ENCODE data around the gene PNCK. TPM values are rescaled to one million over a fixed set of nuclear protein-coding genes. Genes with fewer than 3 reads are reported as not detected.

The PNCK gene
- total RNA-seq, 1 experiment from 2014 or later, result 0.84 TPM

- RAD21 ChIA-PET (ENCODE audit: low non-redundant PET in 1 of 2, low total read pairs in 2 of 2, uncharacterized antibody in 2 of 2, unreplicated experiment in 2 of 2), result no interaction called here
- no TSS peak for BruUV-seq (replicated peaks)
- Histone ChIP-seq H3K27ac (ENCODE audit: low read depth, low read length) (no peak overlapping the region), H4K20me1 (ENCODE audit: insufficient read depth) (no peaks in the 10 kb centered on the region), H2AFZ (ENCODE audit: low read depth, low read length, poor library complexity, severe bottlenecking) (no peak overlapping the region), H3K4me2 (ENCODE audit: low read length) (no peak overlapping the region), H3K79me2 (ENCODE audit: insufficient read depth, low read length) (no peaks in the 10 kb centered on the region), H3K9ac (ENCODE audit: low read length) (no peak overlapping the region), H3K9me3 (ENCODE audit: control insufficient read depth in 1 of 2, insufficient read depth in 1 of 2, low read depth in 1 of 2, low read length in 2 of 2) (no peaks in the 10 kb centered on the region), H3K36me3 (ENCODE audit: control insufficient read depth in 1 of 2, insufficient read depth in 2 of 2, low read length in 2 of 2) (no peaks in the 10 kb centered on the region), H3K4me1 (ENCODE audit: control insufficient read depth in 1 of 2, insufficient read depth in 2 of 2, low read length in 2 of 2) (no peaks in the 10 kb centered on the region), H3K4me3 (replicated peaks in 1 of 2; ENCODE audit: low read depth in 1 of 2, low read length in 2 of 2) (no peak overlapping the region), H3K9me2 (ENCODE audit: insufficient read depth) (no peaks in the 10 kb centered on the region), H3K27me3 (ENCODE audit: insufficient read depth, low read length) (no peaks in the 10 kb centered on the region)
- POLR2A ChIA-PET, result no interaction called here
- no peak for TF ChIP-seq ELF1 (IDR thresholded peaks at IDR 0.05; ENCODE audit: borderline replicate concordance, low read depth)
- TF ChIP-seq JUND (IDR thresholded peaks at IDR 0.05), result no peak
- TF ChIP-seq YY1 (IDR thresholded peaks at IDR 0.05; ENCODE audit: extremely low read depth, insufficient replicate concordance, low read depth, low read length), result no peak
- no peak for TF ChIP-seq MAX (IDR thresholded peaks at IDR 0.05)
- no peak for TF ChIP-seq SIN3A (IDR thresholded peaks at IDR 0.05; ENCODE audit: low read depth)
- no peak for TF ChIP-seq EZH2 (IDR thresholded peaks at IDR 0.05)
- no peak for TF ChIP-seq CEBPB (IDR thresholded peaks at IDR 0.05; ENCODE audit: low read depth)
- no peak for TF ChIP-seq EGR1 (IDR thresholded peaks at IDR 0.05; ENCODE audit: low read depth)
- TF ChIP-seq, protein P1, sequence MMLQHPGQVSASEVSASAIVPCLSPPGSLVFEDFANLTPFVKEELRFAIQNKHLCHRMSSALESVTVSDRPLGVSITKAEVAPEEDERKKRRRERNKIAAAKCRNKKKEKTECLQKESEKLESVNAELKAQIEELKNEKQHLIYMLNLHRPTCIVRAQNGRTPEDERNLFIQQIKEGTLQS (IDR thresholded peaks at IDR 0.05), result no peak
- TF ChIP-seq TCF7L2 (IDR thresholded peaks at IDR 0.05; ENCODE audit: borderline replicate concordance, extremely low read depth, insufficient read depth, insufficient read length), result no peak
- TF ChIP-seq FOSL1 (IDR thresholded peaks at IDR 0.05; ENCODE audit: low read depth), result no peak
- no peak for TF ChIP-seq SP1 (IDR thresholded peaks at IDR 0.05; ENCODE audit: low read depth)
- TF ChIP-seq POLR2AphosphoS5 (IDR thresholded peaks at IDR 0.05; ENCODE audit: low read depth, low read length), result no peak
- TF ChIP-seq, protein P2, sequence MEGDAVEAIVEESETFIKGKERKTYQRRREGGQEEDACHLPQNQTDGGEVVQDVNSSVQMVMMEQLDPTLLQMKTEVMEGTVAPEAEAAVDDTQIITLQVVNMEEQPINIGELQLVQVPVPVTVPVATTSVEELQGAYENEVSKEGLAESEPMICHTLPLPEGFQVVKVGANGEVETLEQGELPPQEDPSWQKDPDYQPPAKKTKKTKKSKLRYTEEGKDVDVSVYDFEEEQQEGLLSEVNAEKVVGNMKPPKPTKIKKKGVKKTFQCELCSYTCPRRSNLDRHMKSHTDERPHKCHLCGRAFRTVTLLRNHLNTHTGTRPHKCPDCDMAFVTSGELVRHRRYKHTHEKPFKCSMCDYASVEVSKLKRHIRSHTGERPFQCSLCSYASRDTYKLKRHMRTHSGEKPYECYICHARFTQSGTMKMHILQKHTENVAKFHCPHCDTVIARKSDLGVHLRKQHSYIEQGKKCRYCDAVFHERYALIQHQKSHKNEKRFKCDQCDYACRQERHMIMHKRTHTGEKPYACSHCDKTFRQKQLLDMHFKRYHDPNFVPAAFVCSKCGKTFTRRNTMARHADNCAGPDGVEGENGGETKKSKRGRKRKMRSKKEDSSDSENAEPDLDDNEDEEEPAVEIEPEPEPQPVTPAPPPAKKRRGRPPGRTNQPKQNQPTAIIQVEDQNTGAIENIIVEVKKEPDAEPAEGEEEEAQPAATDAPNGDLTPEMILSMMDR (IDR thresholded peaks at IDR 0.05 in 2 of 3, conservative IDR thresholded peaks at IDR 0.05 in 1 of 3; ENCODE audit: borderline replicate concordance in 1 of 3, insufficient read depth in 1 of 3, low read depth in 2 of 3, low read length in 2 of 3), result no peak
- TF ChIP-seq RAD21 (IDR thresholded peaks at IDR 0.05; ENCODE audit: low read depth), result no peak
- TF ChIP-seq CBX3 (IDR thresholded peaks at IDR 0.05; ENCODE audit: low read depth), result no peak
- TF ChIP-seq REST (IDR thresholded peaks at IDR 0.05; ENCODE audit: low read depth), result no peak
- no peak for TF ChIP-seq ZFX (IDR thresholded peaks at IDR 0.05)
- intact Hi-C loops (cut with micrococcal nuclease), result no loop called here
- CTCF ChIA-PET, result no interaction called here
- DNase-seq (ENCODE audit: low read depth, low spot score) (no peak), ATAC-seq (no peak)
Observed at GRCh38 chrX:153626025-153626633, 47.5 kb downstream of the PNCK start.
